HG02610 (cell line): Measurements from ENCODE around the gene TNNI3.

Experiments
- ATAC-seq: cut with Tn5 transposase; IDR thresholded peaks from one replicate; pipeline ENCODE4 v1.9.1; 2021; ENCODE audit warnings: mild to moderate bottlenecking, moderate library complexity; ENCODE audit not compliant: unreplicated experiment

TNNI3 gene

DNA sequence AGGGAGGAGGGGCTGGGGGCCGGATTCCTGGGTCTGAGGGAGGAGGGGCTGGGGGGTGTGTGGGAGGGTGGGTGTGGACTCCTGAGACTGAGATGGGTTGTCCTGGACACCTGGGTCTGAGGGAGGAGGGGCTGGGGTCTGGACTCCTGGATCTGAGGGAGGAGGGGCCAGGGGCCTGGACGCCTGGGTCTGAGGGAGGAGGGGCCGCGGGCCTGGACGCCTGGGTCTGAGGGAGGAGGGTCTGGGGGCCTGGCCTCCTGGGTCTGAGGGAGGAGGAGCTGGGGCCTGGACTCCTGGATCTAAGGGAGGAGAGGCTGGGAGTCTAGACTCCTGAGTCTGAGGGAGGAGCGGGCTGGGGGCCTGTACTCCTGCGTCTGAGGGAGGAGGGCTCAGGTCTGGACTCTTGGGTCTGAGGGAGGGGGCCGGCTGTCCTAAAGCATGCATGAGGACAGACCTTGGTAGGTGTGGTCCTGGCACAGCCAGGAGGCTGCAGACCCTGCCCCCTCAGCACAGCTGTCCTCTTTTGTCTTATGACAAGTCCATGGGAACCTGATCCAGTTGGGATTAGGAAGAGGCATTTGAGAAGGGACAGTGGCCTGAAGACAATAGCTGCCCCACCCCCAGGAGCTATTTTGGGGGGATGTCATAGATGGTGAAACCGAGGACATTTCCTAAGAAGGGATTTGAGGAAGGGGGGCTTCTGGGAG is 9.8 kb downstream of the TNNI3 start:
- no peak for ATAC-seq

DNA sequence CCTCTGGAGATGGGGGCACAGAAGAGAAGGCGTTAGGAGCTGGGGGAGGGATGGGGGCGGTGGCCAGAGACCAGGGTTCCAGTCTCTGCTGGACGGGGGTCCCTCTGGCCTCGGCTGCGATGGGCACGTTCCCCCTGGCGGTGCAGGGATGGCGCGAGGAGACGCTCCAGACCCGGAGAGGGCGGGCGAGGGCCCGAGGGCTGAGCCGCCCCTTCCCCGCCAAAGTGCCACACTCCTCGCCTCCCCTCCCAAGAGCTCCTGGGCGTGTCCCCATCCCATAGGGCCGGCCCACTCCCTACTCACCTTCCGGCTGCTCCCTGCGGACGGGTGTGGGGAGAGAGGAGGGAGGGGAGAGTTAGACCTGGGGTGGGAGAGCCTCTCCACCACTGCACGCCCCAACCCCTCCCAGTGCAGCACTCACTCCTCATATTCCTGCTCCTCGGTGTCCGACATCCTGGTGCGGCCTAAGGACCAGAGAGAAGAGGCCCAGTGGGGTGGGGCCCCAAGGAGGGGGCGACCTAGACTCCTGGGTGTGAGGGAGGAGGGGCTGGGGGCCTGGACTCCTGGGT is 10.7 kb downstream of the TNNI3 start:
- no peak for ATAC-seq

DNA sequence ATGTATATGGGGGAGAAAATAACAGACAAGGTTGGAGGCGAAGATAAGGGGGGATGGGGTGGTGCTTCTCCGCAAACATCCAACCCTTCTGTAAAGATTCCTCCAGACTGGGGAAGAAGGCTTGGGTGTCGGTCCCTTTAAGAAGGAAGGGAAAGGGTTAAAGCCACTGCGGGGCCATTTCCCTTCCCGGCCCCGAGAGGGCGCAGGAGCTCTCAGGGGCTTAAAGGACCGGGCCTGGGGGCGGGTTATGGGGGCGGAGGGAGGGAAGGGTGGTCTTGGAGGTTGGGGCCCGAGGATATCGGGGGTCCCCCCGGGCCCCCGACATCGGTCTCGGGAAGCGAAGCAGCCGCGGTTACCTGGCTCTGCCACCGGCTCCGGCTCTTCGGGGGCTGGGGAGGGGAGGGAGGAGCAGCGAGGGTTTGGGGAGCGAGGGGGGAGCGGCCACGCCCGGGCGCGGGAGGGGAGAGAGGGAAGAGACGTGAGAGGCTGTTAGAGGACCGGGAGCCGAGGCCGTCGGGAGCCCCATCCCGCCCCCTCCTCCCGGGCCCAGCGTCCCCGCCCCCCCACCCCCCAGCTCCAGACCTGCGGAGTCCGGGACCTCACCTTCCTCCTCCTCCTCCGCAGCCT is 11.3 kb downstream of the TNNI3 start:
- ATAC-seq, result no peak

DNA sequence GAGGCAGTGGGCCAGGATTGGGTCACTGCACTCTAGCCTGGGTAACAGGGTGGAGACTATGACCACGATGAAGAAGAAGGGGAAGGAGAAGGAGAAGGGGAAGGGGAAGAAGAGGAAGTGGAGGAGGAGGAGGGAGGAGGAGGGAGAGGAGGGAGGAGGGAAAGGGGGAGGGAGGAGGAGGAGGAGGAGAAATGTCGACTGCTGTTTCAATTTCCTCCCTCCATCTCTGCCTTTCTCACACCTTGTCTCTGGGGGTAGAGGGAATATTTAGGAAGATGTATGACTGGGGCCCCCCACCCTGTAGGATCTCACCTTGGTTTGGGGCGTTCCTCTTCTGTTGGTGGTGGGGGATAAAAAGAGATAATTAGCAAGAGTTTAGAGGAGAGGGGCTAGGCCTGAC is 12.3 kb downstream of the TNNI3 start:
- ATAC-seq, result no peak

DNA sequence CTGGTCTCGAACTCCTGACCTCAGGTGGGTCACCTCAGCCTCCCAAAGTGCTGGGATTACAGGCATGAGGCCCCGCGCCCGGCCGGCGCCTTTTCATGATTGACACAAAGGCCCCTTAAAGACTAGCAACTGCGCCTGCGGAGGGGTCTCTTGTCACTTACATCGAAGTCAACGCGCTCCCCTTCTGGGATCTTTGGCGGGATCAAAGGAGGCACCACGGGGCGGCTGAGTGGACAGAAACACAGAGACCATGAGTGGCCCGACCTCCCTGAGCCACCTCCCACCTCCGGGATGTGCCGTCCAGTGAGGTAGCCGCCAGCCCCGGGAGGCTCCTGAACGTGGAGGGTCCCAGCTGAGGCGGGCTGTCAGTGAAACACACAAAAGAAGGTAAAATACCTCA is 15.8 kb downstream of the TNNI3 start:
- no peak for ATAC-seq

DNA sequence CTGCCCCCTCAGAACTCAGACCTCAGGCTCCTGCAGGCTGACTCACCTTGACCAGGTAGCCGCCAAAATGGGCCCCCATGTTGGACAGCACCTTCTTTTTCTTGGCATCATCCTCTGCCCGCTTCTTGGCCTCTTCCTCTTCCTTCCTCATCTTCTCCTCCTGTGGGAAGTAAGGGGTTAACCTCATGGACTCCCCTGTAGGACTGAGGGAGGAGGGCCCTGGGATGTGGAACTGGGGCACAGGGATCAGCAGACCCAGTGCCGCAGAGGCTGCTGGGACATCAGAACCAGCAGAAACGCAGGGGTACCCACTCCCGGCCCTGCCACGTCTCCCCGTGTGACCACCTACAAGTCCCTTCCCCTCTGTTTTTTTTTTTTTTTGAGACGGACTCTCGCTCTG is 19.6 kb downstream of the TNNI3 start:
- ATAC-seq, result no peak

DNA sequence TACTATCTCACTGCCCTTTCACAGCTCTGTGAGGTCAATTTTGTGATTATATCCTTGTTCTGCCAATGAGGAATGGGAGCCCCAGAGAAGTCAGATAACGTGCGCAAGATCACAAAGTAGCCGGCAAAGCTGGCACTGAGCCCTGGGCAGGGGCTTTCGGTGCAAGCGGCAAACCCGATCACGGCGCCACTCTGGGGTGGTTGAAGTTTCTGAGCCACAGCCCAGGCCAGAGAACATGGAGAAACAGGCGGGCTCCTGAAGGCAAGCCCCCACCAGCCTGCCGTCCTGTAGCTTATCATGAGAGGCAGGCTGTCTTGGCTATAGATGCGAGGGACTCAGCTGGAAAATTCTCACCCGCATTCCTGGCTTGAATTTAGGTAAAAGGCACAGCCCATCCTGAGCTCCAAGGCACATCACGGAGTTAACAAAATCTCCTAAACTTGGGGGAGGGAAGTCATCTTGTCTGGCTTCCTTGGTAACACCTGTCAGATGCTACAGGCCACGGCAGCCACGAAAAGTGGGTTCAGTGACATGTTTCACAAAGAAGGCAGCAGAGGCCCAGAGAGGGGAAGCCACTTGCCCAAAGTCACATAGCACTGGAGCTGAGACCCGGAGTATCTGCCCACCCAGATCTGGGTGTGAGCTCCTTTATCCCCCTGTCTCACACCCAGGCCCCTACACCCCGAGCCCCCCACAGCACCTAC is 21.0 kb downstream of the TNNI3 start:
- no peak for ATAC-seq

DNA sequence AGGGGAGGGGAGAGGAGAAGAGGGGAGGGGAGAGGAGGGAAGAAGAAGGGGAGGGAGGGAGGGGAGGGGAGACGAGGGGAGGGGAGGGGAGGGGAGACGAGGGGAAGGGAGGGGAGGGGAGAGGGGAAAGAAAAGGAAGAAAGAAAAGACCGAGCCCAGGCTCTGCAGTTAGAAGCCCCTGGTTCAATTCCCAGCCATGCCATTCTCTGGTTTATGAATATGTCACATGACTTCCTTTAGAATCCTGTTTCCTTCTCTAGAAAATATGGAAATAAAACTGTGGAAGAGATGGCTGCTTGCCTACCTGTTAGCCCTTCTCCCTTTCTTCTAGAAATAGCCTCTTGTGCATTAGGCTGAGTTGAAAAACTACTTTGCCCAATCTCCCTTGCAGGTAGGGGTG is 22.8 kb downstream of the TNNI3 start:
- ATAC-seq, result no peak

DNA sequence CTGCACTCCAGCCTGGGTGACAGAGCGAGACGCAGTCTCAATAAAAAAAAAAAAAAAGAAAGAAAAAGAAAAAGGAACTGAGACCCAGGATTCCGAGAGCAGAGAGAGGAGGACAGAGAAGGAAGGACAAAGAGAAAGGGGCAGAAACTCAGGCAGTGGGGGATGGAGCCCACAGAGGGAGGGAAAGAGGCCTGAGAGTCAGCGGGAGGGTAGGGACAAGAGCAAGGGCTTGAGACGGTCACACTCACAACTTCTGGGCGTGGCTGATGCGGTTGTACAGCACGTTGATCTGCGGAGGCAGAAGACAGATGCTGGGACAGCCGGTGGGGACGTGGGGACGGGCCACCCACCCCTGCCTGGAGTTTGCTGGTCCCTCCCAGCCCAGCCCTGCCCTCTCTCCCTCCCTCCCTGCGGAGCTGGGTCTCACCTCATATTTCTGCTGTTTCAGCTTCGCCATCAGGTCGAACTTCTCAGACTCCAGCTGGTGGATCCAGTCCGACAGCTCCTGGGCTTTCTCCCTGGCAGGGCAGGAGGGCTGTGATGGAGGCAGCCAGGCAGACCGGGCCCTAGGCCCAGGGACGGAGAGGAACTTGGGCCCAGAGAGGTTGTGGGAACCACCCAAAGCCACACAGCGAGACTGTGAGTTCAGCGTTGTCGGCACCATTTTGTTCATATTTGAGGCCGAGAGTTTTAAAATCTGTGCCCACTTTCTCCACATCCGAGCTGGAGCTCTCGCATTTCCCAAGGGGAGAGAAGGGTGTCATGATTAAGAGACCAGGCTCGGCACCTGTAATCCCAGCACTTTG is 23.7 kb downstream of the TNNI3 start:
- ATAC-seq, result no peak

DNA sequence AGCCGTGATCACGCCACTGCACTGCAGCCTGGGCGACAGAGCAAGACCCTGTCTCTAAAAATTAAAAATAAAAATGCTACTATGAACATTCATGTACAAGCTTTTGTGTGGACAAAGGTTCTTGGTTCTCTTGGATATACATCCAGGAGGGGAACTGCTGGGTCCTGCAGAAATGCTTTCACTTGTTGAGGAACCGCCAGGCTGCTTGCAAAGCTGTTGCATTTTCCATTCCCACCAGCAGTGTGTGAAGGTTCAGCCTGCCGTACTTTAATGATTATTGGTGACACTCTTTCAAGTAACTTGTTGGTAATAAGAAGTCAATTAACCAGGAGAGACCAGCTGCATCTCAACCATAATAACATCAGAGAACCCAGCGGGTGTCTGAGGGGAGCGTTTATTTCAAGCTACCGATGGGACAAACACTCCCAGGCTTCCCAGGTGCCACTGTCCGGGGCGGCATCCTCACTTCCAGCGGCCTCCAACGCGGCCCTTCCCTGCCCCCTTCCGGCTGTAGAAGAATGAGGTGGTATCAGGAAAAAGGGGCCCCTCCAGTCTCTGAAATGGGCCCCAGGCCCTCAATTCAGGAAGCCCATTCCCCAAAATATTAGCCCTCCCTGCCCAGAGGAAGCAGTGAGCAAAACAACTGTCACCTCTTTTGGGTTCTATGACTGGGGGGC is 24.9 kb downstream of the TNNI3 start:
- ATAC-seq, result no peak

DNA sequence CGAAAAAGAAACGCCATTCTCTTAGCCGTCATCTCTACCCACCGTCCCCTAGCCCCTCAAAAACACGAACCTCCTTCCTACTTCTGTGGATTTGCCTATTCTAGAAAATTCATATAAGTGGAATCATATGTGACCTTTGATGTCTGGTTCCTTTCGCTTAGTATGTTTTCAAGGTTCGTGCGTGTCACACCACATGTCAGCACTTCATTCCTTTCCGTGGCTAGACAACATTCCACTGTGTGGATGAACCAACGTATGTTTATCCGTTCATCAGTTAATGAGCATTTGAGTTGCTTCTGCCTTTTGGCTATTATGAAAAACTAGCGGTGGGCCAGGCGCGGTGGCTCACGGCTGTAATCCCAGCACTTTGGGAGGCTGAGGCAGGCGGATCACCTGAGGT is 26.1 kb downstream of the TNNI3 start:
- ATAC-seq, result no peak

DNA sequence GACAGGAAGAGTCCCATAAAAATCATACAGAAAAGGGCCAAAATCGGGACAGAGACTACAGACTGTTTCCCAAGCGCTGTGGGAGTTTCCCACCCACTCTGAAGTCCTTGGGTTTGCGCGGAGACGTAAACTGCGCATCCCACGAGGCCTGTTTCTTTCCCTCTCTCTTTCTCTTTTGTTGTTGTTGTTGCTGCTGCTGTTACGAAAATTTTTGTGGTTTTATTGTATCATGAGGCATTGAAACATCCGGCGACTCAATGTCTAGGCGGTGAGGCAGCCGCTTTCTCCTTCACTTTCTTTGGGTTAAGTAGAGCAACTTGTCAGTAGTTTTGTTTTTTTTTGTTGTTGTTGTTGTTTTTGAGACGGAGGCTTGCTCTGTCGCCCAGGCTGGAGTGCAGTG is 38.5 kb downstream of the TNNI3 start:
- no peak for ATAC-seq

DNA sequence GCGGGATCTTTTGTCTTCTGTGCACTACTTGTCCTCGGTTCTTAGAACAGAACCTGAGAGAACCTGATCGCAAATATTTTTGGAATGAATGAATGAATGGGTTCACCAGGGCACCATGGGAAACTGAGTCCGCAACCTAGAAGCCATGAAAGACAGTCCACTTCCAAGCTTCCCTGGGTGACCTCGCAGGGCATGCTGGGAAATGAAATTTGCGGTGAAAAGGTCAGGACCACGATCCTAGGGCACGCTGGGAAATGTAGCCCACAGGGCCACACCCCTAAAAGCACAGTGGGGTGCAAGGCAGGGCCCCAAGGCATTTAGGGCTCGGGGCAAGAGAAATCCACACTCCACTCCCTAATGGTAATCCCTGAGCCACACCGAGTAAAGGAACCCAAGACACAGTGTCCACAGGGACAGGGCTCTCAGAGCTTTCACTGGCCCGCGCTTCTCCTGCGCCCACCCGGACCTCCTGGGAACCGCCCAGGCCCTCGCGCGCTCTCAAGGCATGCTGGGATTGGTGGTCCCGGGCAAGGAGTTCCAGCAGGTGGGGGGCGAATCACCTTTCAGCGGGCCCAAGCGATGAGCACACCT is 39.0 kb downstream of the TNNI3 start:
- no peak for ATAC-seq

DNA sequence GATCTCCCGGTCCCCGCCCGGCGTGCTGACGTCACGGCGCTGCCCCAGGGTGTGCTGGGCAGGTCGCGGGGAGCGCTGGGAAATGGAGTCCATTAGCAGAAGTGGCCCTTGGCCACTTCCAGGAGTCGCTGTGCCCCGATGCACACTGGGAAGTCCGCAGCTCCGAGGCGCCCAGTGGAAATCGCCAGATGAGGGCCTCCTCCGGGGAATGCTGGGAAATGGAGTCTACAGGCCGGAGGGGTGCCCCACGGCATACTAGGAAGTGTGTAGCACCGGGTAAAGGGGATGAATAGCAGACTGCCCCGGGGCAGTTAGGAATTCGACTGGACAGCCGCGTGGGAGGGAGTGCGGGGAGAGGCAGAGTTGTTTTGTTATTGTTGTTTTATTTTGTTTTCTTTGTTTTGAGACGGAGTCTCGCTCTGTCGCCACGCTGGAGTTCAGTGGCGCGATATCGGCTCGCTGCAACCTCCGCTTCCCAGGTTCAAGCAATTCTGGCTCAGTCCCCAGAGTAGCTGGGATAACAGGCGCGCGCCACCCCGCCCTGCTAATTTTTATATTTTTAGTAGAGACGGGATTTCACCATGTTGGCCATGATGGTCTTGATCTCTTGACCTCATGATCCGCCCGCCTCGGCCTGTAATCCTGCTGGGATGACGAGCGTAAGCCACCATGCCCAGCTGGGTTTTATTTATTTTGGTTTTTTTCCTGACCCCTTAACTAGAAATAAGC is 39.7 kb downstream of the TNNI3 start:
- ATAC-seq, result peak; percentile 87

DNA sequence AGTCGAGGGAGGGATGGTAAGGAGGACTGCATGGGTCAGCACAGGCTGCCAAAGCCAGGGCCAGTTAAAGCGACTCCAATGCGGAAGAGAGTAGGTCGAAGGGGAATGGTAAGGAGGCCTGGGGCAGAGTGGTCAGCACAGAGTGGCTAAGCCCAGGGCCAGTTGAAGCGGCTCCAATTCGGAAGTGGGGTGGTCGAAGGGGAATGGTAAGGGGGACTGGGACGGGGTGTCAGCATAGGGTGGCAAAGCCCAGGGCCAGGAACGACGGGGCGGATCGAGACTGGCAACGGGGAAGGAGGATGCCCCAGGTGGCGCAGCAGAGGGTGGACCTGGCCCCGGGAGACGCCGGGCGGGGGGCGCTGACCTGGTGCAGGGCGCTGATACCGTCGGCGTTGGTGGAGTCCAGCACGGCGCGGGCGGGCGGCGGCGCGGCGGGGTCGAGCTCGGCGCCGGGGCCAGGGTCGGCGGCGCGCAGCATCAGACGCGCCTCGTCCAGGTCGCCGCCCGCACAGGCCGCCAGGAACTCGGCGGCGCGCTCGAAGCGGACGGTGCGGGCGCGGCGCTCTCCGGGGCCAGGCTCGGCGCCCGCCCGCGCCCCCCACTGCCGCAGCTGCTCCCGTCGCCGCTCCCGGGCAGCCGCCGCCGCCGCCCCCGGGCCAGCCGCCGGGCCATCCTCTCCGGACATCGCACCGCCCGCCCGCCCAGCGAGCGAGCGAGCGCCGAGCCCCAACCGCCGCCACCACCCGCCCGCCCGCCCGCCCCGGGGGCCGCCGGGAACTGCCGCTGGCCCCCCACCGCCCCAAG is 40.5 kb downstream of the TNNI3 start, which contains the start of gene PPP1R12C:
Gene PPP1R12C (minus strand): TSS at position 779 of the 804 bp plus-strand sequence. CDS start 94 bp downstream, at position 685.
- ATAC-seq, result peak; percentile 2

DNA sequence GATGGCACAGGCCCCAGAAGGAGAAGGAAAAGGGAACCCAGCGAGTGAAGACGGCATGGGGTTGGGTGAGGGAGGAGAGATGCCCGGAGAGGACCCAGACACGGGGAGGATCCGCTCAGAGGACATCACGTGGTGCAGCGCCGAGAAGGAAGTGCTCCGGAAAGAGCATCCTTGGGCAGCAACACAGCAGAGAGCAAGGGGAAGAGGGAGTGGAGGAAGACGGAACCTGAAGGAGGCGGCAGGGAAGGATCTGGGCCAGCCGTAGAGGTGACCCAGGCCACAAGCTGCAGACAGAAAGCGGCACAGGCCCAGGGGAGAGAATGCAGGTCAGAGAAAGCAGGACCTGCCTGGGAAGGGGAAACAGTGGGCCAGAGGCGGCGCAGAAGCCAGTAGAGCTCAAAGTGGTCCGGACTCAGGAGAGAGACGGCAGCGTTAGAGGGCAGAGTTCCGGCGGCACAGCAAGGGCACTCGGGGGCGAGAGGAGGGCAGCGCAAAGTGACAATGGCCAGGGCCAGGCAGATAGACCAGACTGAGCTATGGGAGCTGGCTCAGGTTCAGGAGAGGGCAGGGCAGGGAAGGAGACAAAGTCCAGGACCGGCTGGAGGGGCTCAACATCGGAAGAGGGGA is 41.2 kb downstream of the TNNI3 start:
- ATAC-seq, result no peak

DNA sequence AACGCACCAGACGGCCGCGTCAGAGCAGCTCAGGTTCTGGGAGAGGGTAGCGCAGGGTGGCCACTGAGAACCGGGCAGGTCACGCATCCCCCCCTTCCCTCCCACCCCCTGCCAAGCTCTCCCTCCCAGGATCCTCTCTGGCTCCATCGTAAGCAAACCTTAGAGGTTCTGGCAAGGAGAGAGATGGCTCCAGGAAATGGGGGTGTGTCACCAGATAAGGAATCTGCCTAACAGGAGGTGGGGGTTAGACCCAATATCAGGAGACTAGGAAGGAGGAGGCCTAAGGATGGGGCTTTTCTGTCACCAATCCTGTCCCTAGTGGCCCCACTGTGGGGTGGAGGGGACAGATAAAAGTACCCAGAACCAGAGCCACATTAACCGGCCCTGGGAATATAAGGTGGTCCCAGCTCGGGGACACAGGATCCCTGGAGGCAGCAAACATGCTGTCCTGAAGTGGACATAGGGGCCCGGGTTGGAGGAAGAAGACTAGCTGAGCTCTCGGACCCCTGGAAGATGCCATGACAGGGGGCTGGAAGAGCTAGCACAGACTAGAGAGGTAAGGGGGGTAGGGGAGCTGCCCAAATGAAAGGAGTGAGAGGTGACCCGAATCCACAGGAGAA is 42.0 kb downstream of the TNNI3 start:
- ATAC-seq, result no peak
